Hematopoietic multipotent progenitor cell (in vitro differentiated cells): ENCODE results near the gene HSPB3. TPM values are rescaled to one million over a fixed set of nuclear protein-coding genes. Genes with fewer than 3 reads are reported as not detected.
"Not testable (repeated sequence)": the region's sequence is repeated elsewhere in the genome, so short reads cannot be mapped to it uniquely, and the experiment has no call there.

Experiments used
- DNase-seq, 3 donors: peaks; one replicate each; pipeline ENCODE4 v3.0.0-alpha.2; 2011 to 2015; ENCODE audit warnings: low read depth in 2 of 3, low spot score in 2 of 3
- total RNA-seq: library from RNA; depleted of rRNA; stranded (reverse); fragments of >200 nt; gene quantifications from one replicate; pipeline ENCODE4 v1.2.3, GENCODE V29; 2012

Gene HSPB3
- total RNA-seq, 1 donor: not detected

DNA sequence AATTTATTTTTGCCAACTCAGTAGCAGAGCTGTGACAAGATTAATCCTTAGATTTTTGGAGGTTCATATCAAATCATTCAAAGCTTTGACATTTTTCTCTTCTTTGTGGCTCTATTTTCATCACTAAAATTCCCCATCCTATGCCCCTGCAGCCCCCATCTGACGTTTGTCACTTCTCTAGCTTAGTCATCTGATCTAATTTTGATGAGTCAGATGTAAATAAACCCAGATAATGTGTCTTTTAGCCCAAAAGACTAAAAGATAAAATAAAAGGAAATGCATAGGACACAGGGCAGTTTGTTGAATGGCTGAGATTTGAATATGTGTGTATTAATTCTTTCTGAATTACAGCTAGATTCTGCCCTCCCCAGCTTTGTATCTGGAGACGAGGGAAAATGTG, 897 bp upstream of the HSPB3 start:
- no peak for DNase-seq

DNA sequence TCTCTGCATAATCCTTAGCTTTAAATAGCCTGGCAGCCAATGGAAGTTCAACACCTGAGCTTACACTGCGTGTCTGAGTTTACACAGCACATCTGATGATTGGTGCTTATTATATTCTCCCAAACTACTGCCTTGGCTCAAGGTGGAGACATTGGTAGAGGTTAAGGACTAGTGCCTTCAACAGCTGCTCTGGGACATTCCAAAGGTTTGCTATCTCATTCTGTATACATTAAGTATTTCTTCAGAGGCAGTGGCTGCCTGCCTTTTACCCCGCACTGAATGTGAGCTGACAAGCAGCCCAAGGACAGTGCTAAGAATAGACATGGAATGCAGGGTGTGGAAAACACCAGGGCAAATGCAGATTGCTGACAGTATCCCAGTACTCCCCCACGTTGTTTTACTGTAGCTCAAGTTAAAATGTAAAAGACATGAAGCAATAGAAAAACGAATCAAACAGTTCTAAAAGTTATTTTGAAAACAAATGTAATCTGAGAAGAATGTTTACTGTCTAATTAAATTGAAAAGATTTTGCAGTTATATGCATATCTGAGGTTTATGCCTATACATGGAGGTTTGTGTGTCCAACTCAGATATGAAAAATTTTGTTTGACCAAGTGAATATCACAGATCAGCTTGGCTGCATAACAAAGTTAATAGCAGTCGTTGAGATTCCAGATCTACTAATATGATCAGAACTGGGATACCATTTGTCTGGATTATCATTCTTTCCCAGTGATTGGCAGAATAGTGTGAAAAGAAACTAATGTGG, 1.8 kb downstream of the HSPB3 start:
- DNase-seq: no peak

DNA sequence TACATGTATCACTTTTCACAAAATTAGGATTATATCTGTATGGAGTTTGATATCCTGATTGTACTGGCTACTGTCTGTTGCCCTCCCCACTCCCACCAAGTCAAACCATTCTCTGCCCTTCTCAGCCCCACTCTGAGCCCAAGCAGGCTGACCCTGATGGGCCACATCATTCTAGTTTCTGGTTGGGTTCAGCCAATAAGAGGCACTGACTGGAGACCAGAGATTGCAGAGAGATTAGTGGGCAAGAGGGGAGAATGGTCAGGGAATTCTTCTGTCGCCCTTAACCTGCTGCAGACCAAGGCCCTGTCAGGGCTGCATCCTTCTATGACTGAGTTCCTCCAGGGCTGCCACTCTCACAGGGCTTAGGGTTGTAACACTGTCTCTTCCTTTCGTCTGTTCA, 2.7 kb downstream of the HSPB3 start:
- no peak for DNase-seq

DNA sequence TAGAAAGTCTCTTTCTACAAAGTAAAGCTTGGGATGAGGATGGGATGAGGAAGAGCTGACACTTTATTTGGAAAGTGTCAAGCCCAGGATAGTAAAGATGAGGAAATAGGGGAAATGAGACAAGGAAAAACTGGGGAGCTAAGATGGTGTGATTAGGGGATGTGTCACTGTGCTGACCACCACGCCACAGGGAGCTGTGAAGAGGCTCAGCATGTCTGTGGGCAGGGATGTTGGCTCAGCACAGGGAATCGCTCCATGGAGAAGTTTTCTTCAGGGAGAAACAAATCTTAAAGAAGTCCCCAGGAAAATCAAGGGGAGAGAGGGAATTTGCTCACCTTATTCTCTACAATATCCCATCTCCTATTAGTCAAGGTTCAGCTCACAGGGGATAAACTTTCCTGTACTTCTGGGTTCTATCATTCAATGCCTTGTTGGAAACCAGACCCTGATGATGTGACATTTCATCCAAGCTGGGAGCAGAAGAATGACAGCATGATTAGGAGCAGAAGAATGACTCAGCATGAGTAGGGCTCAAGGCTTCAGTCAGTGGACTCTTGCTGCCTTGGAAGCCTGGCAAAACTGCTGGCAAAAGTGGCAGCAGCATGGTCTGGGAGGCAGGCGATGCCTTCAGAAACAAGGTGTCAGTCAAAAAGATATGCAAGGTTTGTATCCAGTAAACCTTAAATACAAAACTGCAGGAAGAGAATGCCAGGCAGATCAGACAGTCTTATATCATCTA, 4.9 kb downstream of the HSPB3 start:
- DNase-seq: no peak

GRCh38 chr5:54462281-54462680, 6.8 kb downstream of the HSPB3 start:
- no peak for DNase-seq

DNA sequence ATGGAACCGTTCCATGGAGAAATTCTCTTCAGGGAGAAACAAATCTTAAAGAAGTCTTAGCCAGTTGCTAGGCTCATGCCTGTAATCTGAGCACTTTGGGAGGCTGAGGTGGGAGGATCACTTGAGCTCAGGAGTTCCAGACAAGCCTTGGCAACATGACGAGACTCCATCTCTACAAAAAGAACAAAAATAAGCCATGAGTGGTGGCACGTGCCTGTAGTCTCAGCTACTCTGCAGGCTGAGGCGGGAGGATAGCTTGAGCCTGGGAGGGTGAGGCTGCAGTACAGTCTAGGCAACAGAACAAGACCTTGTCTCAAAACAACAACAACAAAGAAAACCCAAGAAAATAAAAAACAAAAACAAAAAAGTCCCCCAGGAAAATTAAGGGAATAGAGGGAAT, 8.2 kb downstream of the HSPB3 start:
- DNase-seq: no peak

GRCh38 chr5:54469622-54470021, 14.1 kb downstream of the HSPB3 start:
- no peak for DNase-seq

GRCh38 chr5:54470128-54470527, 14.6 kb downstream of the HSPB3 start:
- no peak for DNase-seq

GRCh38 chr5:54470677-54471076, 15.2 kb downstream of the HSPB3 start:
- no peak for DNase-seq

- DNase-seq: no peak
These were observed 15.9 kb downstream of the HSPB3 start for GRCh38 chr5:54471398-54471797.

- DNase-seq: no peak
These were observed 21.2 kb downstream of the HSPB3 start for GRCh38 chr5:54476682-54477081.

DNA sequence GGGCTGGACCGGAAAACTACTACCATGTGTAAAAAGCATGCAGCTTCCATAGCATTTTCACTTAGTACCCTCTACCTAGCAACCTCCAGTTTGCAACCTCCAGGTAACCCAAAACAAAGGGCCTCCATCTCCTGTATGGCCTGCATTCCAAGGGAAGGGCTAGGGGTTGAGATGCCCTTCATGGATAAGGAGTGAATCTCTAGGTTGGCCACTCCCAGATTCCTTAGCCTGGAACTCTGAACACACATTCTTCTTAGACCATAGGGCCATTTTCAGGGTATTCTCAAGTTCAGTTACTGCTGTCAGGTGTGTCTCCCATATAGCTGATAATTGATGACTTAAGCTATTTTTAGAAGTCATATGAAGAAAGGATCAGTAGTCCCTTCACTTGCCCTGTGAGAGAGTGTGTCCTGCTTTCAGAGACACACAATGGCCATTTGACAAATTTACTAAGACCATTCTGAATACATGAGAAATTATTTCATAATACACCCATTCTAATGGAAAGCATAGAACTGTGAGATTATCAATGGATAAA, 22.5 kb downstream of the HSPB3 start:
- DNase-seq: no peak

GRCh38 chr5:54480296-54480695, 24.8 kb downstream of the HSPB3 start:
- no peak for DNase-seq

- DNase-seq: no peak
These were observed 28.9 kb downstream of the HSPB3 start for GRCh38 chr5:54484219-54484894.

DNA sequence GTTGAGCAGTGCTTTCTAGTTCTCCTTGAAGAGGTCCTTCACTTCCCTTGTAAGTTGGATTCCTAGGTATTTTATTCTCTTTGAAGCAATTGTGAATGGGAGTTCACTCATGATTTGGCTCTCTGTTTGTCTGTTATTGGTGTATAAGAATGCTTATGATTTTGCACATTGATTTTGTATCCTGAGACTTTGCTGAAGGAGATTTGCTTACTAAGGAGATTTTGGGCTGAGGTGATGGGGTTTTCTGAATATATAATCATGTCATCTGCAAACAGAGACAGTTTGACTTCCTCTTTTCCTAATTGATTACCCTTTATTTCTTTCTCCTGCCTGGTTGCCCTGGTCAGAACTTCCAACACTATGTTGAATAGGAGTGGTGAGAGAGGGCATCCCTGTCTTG, 30.2 kb downstream of the HSPB3 start:
- DNase-seq: not testable (repeated sequence)

DNA sequence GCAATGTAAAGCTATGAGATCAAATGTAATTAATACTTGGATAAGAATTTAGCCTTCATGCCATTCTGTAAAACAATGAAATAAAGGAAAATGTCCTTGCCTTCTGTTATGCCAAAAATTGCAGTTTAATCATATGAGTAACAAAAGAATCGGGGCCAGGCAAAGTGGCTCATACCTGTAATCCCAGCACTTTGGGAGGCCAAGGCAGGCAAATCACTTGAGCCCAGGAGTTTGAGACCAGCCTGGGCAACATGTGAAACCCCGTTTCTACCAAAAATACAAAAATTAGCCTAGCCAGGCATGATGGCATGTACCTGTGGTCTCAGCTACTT, 34.1 kb downstream of the HSPB3 start:
- DNase-seq: not testable (repeated sequence)

DNA sequence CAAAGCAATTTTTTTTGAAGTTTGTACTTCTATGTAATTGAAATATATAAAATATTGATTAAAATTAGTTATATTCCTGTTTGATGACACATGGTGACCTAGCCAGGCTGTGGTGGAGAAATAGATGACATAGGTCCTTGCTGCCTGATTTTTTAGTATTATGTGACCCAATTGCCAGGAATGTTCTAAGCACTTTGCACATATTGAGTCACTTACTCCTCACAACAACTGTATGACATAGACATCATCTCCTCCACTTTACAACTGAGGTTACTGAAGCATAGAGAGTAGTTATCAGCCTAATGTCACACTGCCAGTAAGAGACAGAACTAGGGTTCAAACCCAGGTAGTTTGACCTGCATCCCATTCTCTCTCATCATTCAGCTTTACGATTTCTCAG, 35.8 kb downstream of the HSPB3 start:
- no peak for DNase-seq

- no peak for DNase-seq
These were observed 36.7 kb downstream of the HSPB3 start for GRCh38 chr5:54492178-54492577.

DNA sequence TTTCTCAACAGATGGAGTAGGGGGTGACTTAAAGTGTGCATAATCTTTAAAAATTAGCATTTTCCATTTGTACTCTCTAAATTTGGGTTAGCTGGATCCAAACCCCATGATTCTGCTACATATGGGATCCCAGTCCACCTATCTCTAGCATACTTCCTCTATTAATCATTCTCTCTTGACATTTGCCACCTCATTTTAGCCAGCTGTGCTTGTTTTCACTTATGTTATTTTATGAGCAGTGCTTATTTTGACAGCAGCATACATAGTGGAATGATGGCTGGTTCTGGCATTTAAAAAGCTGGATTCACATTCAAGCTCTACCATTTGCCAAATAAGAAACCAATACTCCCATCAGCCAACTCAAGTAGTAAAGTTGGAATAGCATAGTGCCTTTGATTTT, 39.5 kb downstream of the HSPB3 start:
- no peak for DNase-seq
